ENCODE data around the gene DUSP5.

DNA sequence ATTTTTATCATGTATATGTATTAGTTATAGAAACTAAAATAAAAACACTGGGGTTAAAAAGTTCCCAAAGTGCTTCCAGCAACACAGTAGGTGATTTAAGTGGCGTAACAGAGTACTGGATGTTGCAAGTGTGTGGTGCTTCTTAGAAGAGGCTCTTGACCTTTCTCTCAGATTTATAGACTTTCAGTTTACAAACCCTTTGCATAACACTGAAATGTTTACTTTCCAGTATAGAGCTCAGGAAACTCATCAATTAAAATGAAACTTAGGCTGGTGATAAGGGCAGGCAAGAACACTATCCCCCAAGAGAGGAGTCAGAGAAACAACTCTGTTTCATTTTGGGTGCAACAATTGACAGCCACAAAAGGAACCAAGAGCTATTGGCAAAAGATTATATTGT, 42.3 kb downstream of the DUSP5 start:
- TF ChIP-seq, protein P1, sequence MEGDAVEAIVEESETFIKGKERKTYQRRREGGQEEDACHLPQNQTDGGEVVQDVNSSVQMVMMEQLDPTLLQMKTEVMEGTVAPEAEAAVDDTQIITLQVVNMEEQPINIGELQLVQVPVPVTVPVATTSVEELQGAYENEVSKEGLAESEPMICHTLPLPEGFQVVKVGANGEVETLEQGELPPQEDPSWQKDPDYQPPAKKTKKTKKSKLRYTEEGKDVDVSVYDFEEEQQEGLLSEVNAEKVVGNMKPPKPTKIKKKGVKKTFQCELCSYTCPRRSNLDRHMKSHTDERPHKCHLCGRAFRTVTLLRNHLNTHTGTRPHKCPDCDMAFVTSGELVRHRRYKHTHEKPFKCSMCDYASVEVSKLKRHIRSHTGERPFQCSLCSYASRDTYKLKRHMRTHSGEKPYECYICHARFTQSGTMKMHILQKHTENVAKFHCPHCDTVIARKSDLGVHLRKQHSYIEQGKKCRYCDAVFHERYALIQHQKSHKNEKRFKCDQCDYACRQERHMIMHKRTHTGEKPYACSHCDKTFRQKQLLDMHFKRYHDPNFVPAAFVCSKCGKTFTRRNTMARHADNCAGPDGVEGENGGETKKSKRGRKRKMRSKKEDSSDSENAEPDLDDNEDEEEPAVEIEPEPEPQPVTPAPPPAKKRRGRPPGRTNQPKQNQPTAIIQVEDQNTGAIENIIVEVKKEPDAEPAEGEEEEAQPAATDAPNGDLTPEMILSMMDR (IDR thresholded peaks at IDR 0.05) = no peak
- no peak for TF ChIP-seq POLR2A (IDR thresholded peaks at IDR 0.05)
- TF ChIP-seq EP300 (IDR thresholded peaks at IDR 0.05) = no peak

Data from tibial nerve (tissue), 4 donors.